ENCODE data around the gene NUCB1. TPM values are rescaled to one million over a fixed set of nuclear protein-coding genes. Genes with fewer than 3 reads are reported as not detected.

NUCB1 gene
- total and polyA plus RNA-seq, 9 of the 15 experiments (the other 6 are each of a cell fraction or from before 2014, with no cell fraction given) = 3.1 to 153 (median 71.7) TPM

GRCh38 chr19:48967346-48968178 lies 67.5 kb downstream of the NUCB1 start (continued):
- TF ChIP-seq COPS2 (conservative IDR thresholded peaks at IDR 0.05) (no peak), NBN (IDR thresholded peaks at IDR 0.05; ENCODE audit: low read depth) (peak; percentile 24; the same call in 1 of the 2 replicates), ZNF408 (CRISPR knock-in tag; IDR thresholded peaks at IDR 0.05; ENCODE audit: low read depth) (no peak), GATA2 (CRISPR knock-in tag; IDR thresholded peaks at IDR 0.05) (no peak), THRA (IDR thresholded peaks at IDR 0.05) (no peak), TAF1 (IDR thresholded peaks at IDR 0.05; ENCODE audit: control insufficient read depth, extremely low read depth, insufficient read depth, low read length, severe bottlenecking) (peak; percentile 42), HOXB6 (CRISPR knock-in tag; IDR thresholded peaks at IDR 0.05; ENCODE audit: borderline replicate concordance) (no peak), ZNF140 (CRISPR knock-in tag; IDR thresholded peaks at IDR 0.05) (no peak), BCOR (IDR thresholded peaks at IDR 0.05) (no peak), ZNF174 (CRISPR knock-in tag; IDR thresholded peaks at IDR 0.05) (peak; percentile 4), PCBP1 (IDR thresholded peaks at IDR 0.05; ENCODE audit: low read depth, low read length, poor library complexity, severe bottlenecking) (no peak), RBM39 (optimal IDR thresholded peaks at IDR 0.05; ENCODE audit: low read depth, low read length) (no peak), HNRNPH1 (optimal IDR thresholded peaks at IDR 0.05; ENCODE audit: low read depth, low read length) (no peak), PPARD (CRISPR knock-in tag; IDR thresholded peaks at IDR 0.05) (no peak), ZNF143 (CRISPR knock-in tag; IDR thresholded peaks at IDR 0.05) (no peak), RHOXF2B (CRISPR knock-in tag; conservative IDR thresholded peaks at IDR 0.05) (peak; percentile 70), TEAD1 (CRISPR knock-in tag; IDR thresholded peaks at IDR 0.05) (peak; percentile 63 to 74; a peak in 3 of 4 replicates), POLR2AphosphoS2 (IDR thresholded peaks at IDR 0.05; ENCODE audit: low read length) (peak; percentile 99)
